Choroid plexus epithelial cell (primary cell): ENCODE results near the gene TNFSF4.

ENCODE experiments used
- DNase-seq: peaks from one replicate; pipeline ENCODE4 v3.0.0-alpha.2; 2010; ENCODE audit warnings: low read depth
- H3K4me3 ChIP-seq: 2 replicates; pipeline ENCODE4 v1.5.1; 2011; ENCODE audit warnings: low read depth, mild to moderate bottlenecking, control low read depth, low read length, moderate library complexity
- TF ChIP-seq, protein P1 (sequence below): conservative IDR thresholded peaks from 2 replicates; pipeline ENCODE4 v1.5.1; 2011; ENCODE audit warnings: low read depth, mild to moderate bottlenecking, control low read depth, inconsistent platforms, low read length, moderate library complexity

TNFSF4 gene

DNA sequence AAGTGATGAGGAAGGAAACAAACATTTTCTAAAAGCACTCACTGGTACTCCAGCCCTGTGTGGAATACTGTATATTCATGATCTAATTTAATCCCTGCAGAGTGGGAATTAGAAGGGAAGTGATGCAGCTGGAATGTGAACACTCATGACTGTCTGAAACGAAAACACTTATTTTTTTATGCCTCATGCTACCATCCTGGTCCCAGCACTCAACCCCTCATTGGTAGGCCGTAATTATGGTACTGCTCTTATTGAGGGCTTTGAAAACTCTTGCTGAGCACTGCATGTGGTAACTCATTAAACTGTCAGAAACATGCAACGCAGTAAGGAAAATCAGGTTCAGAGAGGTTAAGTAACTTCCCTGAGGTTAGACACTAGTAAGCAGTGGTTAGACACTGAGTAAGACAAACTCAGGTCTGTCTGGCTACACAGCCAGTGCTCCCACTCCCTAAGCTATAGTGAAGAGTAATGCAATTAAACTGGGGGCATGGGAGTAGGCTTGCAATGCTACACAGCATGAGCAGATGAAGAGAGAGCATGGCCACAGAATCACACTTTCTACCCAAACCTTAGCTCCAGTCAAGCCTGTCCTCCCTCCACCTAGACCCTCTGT, 17.3 kb upstream of the TNFSF4 start:
- DNase-seq = peak; percentile 28
- TF ChIP-seq, protein P1, sequence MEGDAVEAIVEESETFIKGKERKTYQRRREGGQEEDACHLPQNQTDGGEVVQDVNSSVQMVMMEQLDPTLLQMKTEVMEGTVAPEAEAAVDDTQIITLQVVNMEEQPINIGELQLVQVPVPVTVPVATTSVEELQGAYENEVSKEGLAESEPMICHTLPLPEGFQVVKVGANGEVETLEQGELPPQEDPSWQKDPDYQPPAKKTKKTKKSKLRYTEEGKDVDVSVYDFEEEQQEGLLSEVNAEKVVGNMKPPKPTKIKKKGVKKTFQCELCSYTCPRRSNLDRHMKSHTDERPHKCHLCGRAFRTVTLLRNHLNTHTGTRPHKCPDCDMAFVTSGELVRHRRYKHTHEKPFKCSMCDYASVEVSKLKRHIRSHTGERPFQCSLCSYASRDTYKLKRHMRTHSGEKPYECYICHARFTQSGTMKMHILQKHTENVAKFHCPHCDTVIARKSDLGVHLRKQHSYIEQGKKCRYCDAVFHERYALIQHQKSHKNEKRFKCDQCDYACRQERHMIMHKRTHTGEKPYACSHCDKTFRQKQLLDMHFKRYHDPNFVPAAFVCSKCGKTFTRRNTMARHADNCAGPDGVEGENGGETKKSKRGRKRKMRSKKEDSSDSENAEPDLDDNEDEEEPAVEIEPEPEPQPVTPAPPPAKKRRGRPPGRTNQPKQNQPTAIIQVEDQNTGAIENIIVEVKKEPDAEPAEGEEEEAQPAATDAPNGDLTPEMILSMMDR = no peak
- no peak overlapping the region for H3K4me3 ChIP-seq

DNA sequence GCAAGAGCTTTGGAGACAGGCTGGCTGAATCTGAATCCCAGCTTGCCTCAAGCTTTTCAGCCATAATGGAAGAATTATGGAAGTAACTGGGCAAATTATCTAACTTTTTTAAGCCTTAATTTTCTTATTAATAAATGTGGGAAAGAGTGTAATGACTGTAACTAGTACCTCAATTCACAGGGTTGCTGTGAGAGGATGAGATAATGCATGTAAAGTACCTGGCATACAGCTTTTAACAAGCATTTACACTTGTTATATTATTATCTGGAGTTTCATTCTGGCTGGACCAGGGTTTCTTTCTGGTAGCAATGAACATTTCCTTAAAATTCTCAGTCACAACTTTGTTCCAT, 15.9 kb upstream of the TNFSF4 start:
- no peak for DNase-seq
- TF ChIP-seq, protein P1 = no peak
- no peak overlapping the region for H3K4me3 ChIP-seq

DNA sequence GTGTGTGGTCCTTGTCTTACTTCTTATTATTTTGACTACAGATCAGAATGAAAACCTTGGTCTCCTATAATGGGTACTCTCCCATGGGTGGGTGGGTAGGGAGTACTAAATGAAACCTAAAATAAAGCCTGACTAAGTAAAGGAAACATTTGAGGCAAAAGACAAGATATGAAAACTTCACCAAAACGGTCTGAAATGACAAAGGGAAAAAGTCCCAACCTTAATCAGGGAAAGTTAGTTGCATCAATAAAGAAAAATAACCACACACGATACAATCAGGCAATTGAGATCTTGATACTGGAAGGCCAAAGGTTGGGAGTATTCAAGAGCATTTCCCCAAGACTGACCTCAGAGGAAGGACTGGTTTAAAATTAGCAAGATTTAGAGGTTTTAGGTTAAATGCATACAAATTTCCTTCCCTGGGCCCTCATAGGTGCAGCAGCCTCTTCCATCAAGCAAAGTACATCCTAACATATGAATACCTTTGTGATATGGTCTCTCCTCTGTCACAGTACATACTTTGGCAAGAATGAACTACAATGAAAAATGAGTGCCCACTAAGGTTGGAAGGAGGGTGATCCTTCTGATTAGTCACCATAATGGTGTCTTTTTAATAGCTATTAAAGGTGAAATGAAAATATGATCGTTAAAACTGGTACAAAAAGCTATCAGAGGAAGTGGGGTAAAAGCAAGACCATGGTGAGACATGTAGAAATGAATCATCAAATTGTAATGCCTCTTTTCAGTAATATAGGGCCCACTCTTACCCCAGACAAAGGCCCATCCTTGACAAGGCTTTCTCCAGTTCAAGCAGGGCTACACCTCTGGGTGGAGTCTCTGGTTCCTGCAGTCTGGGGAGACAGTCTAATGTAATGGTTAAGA, 15.3 kb upstream of the TNFSF4 start:
- no peak overlapping the region for H3K4me3 ChIP-seq
- no peak for DNase-seq
- TF ChIP-seq, protein P1 = no peak

DNA sequence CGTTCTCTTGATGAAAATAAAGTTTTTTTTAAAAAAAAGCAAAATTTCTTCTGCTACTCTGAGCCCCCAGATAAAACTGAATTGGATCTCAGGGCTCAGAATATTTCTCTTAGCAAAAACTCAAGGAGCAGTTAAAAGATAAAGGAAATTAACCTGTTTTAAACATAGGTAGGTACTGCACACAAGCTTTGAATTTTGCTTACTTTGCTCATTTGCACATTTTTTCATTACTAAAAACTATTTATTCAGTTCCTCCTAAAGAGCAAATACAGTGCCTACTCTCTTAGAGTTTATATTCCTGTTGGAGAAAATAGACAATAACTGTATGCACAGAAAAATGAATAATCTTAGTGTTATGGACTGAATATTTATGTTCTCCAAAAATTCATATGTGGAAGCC, 13.0 kb upstream of the TNFSF4 start:
- TF ChIP-seq, protein P1 = no peak
- no peak overlapping the region for H3K4me3 ChIP-seq
- DNase-seq = no peak

DNA sequence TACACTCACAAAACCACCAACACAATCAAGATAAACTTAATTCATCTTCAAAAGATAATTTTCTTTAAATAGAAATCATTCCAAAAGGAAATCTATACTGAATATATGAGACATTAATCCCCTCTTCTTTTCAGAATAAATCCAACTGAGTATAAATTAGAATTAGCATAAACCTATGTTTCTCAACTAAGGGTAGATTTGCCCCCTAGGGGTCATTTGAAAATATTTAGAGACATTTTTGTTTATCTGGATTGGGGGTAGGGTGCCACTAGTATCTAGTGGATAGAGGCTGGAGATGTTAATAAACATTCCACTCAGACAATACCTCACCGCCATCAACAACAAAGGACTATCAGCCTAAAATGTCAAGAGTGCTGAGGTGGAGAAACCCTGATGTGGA, 6.5 kb upstream of the TNFSF4 start:
- no peak overlapping the region for H3K4me3 ChIP-seq
- TF ChIP-seq, protein P1 = no peak
- no peak for DNase-seq

DNA sequence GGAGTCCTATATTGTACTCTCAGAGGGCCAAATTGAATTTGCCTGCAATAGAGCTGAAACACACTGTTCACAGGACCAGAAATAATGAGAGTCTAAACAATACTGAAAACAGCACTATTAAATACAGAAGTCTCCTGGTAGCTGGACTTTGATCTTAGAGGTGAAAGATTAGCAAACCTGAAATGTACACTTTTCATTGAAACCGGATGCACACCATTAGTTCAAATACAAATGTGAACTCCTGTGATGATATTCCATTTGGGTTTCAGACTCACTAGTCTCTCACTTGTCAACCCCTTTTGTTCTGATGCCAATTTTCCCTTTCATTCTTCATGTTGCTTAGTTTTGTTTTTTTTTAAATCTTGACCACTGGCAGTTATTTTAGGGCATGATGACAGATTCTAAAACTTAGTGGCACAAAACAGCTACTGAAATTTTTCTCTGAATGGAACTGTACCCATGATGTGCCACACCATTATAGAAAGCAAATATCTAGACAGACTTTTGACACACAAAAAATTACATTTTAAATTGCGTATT, 5.9 kb upstream of the TNFSF4 start:
- TF ChIP-seq, protein P1 = no peak
- DNase-seq = no peak
- H3K4me3 ChIP-seq = no peak overlapping the region
